T follicular helper cell (primary cell): ENCODE results near the gene ZNF367.
"Not testable (repeated sequence)": the region's sequence is repeated elsewhere in the genome, so short reads cannot be mapped to it uniquely, and the experiment has no call there.

ENCODE experiments used
- DNase-seq: peaks from one replicate; pipeline ENCODE4 v3.0.0-alpha.2; 2020; ENCODE audit warnings: low read depth

Gene ZNF367

DNA sequence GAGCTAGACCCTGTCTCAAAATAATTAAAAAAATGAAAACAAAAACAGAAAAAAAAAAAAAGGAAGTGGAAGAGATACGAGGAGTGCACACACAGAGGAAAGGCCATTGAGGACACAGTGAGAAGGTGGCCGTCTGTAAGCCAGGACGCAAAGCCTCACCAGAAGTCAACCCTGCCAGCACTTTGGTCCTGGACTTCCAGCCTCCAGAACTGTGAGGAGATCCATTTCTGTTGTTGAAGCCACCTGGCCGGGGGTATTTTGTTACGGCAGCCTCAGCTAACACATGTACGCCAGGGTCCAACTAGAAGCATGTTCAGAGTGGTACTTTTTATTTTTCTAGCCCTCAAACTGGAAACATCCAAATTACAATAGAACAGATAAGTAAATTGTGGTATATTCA is 56.5 kb downstream of the ZNF367 start:
- DNase-seq = no peak

GRCh38 chr9:96360976-96361375 is 57.2 kb downstream of the ZNF367 start:
- DNase-seq = no peak

GRCh38 chr9:96360523-96360922 is 57.6 kb downstream of the ZNF367 start:
- DNase-seq = not testable (repeated sequence)

DNA sequence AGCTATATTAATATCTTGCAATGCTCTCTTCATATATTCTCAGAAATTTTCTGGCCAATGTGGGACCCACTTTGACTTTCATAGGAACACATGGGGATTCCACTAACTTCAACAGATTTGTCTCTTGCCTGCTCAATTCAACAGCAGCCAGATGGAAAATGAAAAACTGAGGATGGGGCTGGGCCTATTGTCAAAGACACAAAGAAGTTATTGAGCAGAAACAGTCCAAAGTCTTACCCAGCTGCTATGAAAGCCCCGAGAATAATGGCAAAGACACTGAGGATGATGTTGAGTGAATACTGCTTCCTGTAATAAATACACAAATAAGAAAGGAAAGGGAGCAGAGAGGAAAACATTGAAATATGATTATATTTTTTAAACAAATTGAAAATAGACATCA is 67.3 kb downstream of the ZNF367 start:
- DNase-seq = no peak

- DNase-seq = no peak
Measured at GRCh38 chr9:96348261-96348660, 69.9 kb downstream of the ZNF367 start.

DNA sequence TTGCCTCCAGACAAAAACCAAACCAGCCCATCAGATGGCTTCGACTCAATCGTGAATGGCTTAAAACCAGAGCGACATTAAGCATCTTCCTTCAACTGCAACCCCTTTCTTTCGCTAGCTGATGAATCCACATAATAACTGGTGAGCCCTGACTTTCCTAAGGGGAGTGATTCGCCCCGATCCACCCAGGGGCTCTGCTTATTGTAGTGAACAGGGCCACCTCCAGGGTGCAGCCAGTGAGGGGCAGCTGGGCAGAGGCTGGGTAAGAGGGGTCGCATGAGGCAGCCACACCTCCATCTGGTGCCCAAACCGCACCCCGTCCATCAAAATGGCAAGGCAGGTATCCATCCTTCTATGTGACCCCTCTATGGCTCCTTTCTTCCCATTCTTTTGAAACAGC is 72.6 kb downstream of the ZNF367 start:
- no peak for DNase-seq

DNA sequence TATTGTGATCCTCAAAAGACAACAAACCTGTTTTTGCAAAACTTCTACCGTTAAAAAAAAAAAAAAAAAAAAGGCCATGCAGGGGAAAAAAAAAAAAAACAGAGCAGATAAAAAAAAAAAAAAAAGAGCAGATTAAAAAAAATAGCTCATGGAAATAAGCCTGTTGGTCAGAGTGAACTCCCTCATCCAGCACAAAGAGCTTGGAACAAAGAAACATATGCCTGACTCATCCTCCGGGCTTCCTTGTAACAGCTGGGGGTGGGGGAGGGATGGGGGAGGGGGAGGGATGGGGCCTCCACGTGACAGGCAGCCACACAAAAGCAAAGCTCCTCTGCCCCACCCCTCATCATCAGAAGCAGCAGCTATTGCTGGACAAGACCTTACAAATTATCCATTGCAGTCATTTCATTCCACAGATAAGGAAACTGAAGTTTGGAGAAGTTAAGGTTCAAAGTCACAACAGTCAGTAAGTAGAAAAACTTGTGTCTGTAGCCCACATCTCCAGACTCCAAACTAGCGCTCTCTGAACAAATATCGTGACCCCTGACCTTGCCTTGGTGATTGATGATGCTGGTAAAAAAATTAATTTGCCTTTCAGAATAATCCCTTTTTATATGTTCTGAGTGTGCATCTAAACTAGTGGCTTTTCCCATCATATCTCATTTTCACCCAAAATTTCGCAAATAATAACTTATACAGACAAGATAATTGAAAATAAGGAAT is 73.6 kb downstream of the ZNF367 start:
- DNase-seq = no peak

DNA sequence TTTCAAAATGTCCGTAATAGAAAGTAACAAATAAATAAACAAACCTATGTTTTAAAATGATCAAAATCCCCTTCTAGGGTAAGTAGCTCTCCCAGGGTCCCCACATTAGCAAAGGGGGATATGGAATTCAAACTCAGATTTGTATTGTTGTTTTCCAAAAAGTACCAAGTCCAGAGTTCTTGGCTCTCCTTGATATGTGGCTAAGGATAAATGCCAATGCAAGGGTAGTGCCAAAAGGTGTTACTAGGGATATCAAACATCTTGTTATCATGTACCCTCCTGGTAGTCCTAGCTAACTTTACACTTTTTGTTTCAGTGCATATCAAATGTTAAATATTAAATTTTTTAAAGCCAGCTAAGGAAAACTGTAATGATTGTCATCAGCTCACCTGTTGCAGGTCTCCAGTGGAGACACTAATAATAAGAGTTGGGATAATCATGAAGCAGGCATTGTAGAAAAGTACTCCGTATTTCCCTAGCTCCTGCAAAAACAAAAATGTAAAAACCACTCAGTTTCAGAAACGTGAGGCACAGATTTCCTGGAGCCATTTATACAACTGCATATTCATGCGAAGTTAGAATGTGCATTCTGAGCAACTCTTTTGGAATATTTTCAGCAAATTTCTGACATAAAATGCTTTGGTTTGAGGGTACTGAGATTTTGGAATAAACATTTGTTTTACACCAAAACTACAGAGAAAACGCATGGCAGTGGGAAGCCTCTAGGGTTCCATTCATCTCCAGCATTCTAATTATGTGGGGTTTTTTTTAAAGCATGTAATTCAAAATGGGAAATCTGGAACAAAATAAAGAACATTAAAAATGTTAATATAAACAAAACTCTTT is 74.4 kb downstream of the ZNF367 start:
- no peak for DNase-seq

DNA sequence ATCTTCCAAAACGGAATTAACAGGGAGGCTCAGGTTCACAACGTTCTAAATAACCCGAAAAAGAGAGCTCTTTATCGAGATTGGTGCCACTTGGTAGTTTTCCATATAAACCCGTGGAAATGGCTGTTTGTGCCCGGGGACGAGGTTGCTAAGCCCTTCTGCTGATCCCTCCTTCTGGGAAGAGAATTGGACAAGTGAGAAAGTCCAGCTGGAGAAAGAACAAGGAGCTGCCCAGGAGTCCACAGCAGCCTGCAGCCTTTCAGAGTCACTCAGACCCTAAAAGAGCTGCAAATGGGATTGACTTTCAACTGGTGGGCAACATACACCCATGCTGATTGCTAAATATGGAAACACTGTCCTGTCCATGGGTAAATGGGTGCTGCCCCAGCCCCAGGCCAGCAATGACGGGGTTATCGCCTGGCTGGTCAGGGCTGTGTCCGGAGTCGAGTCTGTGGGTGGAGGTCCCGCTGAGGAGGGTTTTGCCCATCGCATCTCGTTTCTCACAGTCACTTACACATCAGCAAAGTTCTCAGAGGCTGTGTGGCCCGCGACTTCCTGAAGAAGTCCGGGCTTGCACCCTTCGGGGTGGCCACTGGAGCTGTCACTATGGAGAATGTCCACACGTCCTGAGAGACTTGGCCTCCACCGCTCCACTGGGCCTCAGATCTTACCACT is 75.5 kb downstream of the ZNF367 start:
- no peak for DNase-seq

- DNase-seq = no peak
Measured at GRCh38 chr9:96340707-96341106, 77.5 kb downstream of the ZNF367 start.

DNA sequence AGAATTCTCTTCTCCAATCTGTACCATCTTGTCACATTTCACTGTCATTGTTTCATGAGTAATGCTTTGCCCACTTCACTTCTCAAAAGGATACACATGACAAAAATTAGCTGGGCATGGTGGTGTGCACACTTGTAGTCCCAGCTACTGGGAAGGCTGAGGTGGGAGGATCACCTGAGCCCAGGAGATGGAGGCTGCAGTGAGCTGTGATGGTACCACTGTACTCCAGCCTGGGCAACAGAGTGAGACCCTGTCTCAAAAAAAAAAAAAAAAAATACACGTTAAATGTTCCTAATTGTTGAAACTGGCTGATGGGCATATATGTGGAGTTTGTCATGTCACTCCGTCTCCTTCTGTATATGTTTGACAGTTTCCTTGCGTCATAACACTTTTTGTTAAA is 79.9 kb downstream of the ZNF367 start:
- no peak for DNase-seq
